Osteoblast (primary cell): ENCODE data around the gene CHRND. TPM values are rescaled to one million over a fixed set of nuclear protein-coding genes. Genes with fewer than 3 reads are reported as not detected.
"Not testable (repeated sequence)": the region's sequence is repeated elsewhere in the genome, so short reads cannot be mapped to it uniquely, and the experiment has no call there.

Experiments
- DNase-seq: peaks from one replicate; pipeline ENCODE4 v3.0.0; 2011; ENCODE audit warnings: low spot score, mixed read lengths; ENCODE audit not compliant: insufficient read length; ENCODE audit errors: missing footprints
- H2AFZ ChIP-seq: 2 replicates; pipeline ENCODE4 v1.6.0; 2011; ENCODE audit warnings: mild to moderate bottlenecking, low read length
- H3K27ac ChIP-seq: 2 replicates; pipeline ENCODE4 v1.5.1; 2011; ENCODE audit warnings: mild to moderate bottlenecking, low read depth, low read length, moderate library complexity
- H3K27me3 ChIP-seq: 2 replicates; pipeline ENCODE4 v1.6.0; 2012; ENCODE audit warnings: mild to moderate bottlenecking, control low read depth, inconsistent platforms, low read length, moderate library complexity; ENCODE audit not compliant: insufficient read depth
- H3K36me3 ChIP-seq: 2 replicates; pipeline ENCODE4 v1.5.1; 2011; ENCODE audit warnings: mild to moderate bottlenecking, low read length, control low read depth, moderate library complexity; ENCODE audit not compliant: insufficient read depth
- H3K4me1 ChIP-seq: 2 replicates; pipeline ENCODE4 v1.5.1; 2011; ENCODE audit warnings: mild to moderate bottlenecking, low read length, control low read depth, moderate library complexity; ENCODE audit not compliant: insufficient read depth
- H3K4me2 ChIP-seq: 2 replicates; pipeline ENCODE4 v1.6.0; 2011; ENCODE audit warnings: mild to moderate bottlenecking, low read length; ENCODE audit not compliant: insufficient read depth
- H3K4me3 ChIP-seq: fragments of 200-600 bp; sonication (generic); 3 replicates; pipeline ENCODE4 v1.5.1; 2012; ENCODE audit warnings: mild to moderate bottlenecking, low read length, inconsistent platforms; ENCODE audit not compliant: insufficient read depth
- H3K79me2 ChIP-seq: 2 replicates; pipeline ENCODE4 v1.6.0; 2012; ENCODE audit warnings: mild to moderate bottlenecking, low read length, control low read depth, inconsistent platforms; ENCODE audit not compliant: insufficient read depth
- H3K9me3 ChIP-seq: 2 replicates; pipeline ENCODE4 v1.5.1; 2011; ENCODE audit warnings: low read depth, low read length, control low read depth
- H4K20me1 ChIP-seq: 2 replicates; pipeline ENCODE4 v1.6.0; 2012; ENCODE audit warnings: mild to moderate bottlenecking, low read length, control low read depth; ENCODE audit not compliant: insufficient read depth
- CTCF ChIP-seq: IDR thresholded peaks from 2 replicates; pipeline ENCODE4 v1.5.1; 2011; ENCODE audit warnings: mild to moderate bottlenecking, low read depth, low read length, moderate library complexity; ENCODE audit errors: extremely low read depth
- total RNA-seq: library from RNA; depleted of rRNA; stranded (reverse); fragments of >200 nt; gene quantifications from 2 replicates; pipeline ENCODE4 v1.2.3, GENCODE V29; 2012

CHRND gene
- total RNA-seq, 1 donor = not detected

DNA sequence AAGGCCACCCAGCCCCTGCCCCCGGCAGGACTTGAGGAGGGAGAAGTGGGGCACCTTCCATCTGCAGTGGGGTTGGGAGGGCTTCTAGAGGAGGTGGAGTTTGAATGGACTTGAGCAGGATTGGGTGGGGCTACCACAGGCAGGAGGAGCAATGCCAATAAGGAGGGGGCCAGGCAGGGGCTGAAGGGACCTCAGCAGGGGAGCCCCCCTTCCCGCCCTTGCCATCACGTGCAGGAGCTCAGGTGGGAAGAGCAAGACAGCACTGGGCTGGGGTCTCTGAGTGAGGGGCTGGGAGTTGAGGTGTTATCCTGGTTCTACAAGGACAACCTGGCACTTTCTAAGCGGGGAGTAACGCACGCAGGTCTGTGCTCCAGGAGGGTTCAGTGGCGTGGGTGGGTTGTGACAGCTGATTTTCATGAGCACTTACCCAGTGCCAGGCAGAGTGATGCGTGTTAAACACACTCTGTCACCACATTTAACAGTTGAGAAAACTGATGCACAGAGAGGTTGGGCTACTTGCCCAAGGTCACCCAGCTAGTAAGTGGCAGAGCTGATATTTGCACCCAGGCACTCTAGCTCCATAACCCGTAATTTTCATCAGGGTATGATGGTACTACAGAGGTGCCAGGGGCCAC, 4.8 kb downstream of the CHRND start:
- TF ChIP-seq CTCF = no peak
- no peak overlapping the region for H3K4me3 ChIP-seq
- no peaks in the 10 kb centered on the region for H3K36me3 ChIP-seq
- H3K4me1 ChIP-seq = no peaks in the 10 kb centered on the region
- H3K9me3 ChIP-seq = no peaks in the 10 kb centered on the region
- H3K4me2 ChIP-seq = no peak overlapping the region
- no peaks in the 10 kb centered on the region for H4K20me1 ChIP-seq
- H3K79me2 ChIP-seq = no peaks in the 10 kb centered on the region
- H3K27me3 ChIP-seq = no peaks in the 10 kb centered on the region
- H2AFZ ChIP-seq = no peak overlapping the region
- H3K27ac ChIP-seq = no peak overlapping the region
- peak; percentile 59 for DNase-seq

DNA sequence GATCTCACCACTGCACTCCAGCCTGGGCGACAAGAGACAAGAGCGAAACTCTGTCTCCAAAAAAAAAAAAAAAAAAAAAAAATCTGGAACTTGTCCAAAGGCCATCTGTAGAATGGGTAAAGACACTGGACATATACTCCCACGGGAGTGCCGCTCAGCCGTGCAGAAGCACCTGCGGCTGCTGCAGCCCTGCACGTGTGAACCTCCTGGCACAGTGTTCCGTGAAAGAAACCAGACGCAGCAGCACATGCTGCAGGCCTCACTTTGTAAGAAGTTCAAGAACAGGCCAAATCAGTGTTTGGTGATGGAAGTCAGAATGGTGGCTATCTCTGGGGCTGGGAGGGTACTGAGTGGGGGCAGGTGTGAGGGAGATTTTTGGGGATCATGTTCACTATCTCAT, 6.5 kb downstream of the CHRND start:
- H2AFZ ChIP-seq = no peak overlapping the region
- peaks cover 1% of the 10 kb centered on the region for H3K27me3 ChIP-seq
- H3K27ac ChIP-seq = no peak overlapping the region
- TF ChIP-seq CTCF = no peak
- DNase-seq = peak; percentile 47
- no peaks in the 10 kb centered on the region for H3K79me2 ChIP-seq
- no peak overlapping the region for H3K4me3 ChIP-seq
- no peaks in the 10 kb centered on the region for H3K36me3 ChIP-seq
- H4K20me1 ChIP-seq = no peaks in the 10 kb centered on the region
- H3K9me3 ChIP-seq = peaks cover 5% of the 10 kb centered on the region
- H3K4me2 ChIP-seq = no peak overlapping the region
- H3K4me1 ChIP-seq = no peaks in the 10 kb centered on the region

DNA sequence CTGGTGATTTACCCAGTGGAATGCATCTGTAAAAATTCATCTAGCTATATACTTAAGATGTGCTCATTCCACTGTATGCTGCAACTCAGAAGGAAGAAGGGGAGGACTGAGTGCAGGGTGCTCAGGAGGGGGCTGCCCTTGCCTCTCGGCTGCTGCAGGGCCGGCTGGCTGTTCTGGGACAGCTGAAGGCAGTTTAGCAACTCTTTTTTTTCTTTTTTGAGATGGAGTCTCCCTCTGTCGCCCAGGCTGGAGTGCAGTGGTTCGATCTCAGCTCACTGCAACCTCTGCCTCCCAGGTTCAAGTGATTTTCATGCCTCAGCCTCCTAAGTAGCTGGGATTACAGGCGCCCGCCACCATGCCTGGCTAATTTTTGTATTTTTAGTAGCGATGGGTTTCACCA, 6.9 kb downstream of the CHRND start:
- not testable (repeated sequence) for H3K4me2 ChIP-seq, H3K4me3 ChIP-seq, H3K27ac ChIP-seq, H3K36me3 ChIP-seq, H3K4me1 ChIP-seq, H3K79me2 ChIP-seq, H4K20me1 ChIP-seq, H3K27me3 ChIP-seq, H3K9me3 ChIP-seq, H2AFZ ChIP-seq
- peak; percentile 57 for DNase-seq

- peak; percentile 90 for DNase-seq
- no peak overlapping the region for H2AFZ ChIP-seq
- no peak overlapping the region for H3K4me3 ChIP-seq
- no peak for TF ChIP-seq CTCF
- no peaks in the 10 kb centered on the region for H3K36me3 ChIP-seq
- peaks cover 8% of the 10 kb centered on the region for H3K27me3 ChIP-seq
- H3K4me1 ChIP-seq = no peaks in the 10 kb centered on the region
- H3K79me2 ChIP-seq = no peaks in the 10 kb centered on the region
- H3K9me3 ChIP-seq = peaks cover 5% of the 10 kb centered on the region
- H4K20me1 ChIP-seq = no peaks in the 10 kb centered on the region
- H3K4me2 ChIP-seq = no peak overlapping the region
- H3K27ac ChIP-seq = no peak overlapping the region
Measured at GRCh38 chr2:232533944-232534710, 8.2 kb downstream of the CHRND start.
